GM18867 (cell line): ENCODE measurements around the gene DUSP19.
A peak's percentile ranks its signal among the peaks of the same experiment; 100 is the strongest.

Source experiments
- ATAC-seq: cut with Tn5 transposase; IDR thresholded peaks from one replicate; pipeline ENCODE4 v1.9.1; 2021; ENCODE audit warnings: mild to moderate bottlenecking, moderate library complexity; ENCODE audit not compliant: unreplicated experiment

DUSP19 gene

DNA sequence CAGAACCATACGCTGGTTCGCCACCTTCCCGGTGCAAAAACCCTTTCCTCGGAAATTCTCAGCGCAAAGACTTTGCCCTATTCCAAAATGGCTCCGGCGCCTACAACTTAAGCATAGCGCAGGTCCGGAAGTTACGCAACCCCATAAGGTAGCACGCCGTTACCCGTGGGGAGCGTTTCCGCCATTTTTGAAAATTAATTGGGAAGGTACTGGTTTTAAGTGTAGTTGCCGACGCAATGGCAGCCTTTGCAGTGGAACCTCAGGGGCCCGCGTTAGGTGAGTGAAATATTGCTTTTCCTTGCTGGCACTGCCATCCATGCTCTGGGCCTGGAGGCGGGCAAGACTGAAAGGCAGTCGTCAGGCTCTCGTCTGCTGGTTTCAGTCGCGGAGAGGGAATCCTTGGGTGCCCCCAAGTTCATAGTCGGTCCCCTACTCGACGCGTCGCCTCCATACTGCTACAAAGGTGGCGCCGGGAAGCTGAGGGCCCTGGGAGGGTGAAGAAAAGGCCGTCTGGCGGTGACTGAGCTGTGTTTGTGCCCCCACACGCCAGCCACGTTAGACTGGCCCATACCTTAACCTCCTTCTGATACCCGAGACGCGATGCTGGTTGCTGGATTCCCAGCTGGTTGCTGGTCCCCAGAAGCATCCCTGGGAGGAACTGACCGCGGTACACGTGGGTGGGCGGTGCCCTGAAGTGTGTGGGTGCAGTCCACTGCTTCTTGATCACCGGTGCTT, 45.8 kb downstream of the DUSP19 start, which contains the start of gene NUP35:
NUP35 (plus strand) TSS at position 222 of the 735 bp plus-strand sequence; CDS start at position 237, 15 bp downstream.
- peak; percentile 90 for ATAC-seq

- ATAC-seq, result no peak
These were observed 46.4 kb downstream of the DUSP19 start for GRCh38 chr2:183124957-183125255.

DNA sequence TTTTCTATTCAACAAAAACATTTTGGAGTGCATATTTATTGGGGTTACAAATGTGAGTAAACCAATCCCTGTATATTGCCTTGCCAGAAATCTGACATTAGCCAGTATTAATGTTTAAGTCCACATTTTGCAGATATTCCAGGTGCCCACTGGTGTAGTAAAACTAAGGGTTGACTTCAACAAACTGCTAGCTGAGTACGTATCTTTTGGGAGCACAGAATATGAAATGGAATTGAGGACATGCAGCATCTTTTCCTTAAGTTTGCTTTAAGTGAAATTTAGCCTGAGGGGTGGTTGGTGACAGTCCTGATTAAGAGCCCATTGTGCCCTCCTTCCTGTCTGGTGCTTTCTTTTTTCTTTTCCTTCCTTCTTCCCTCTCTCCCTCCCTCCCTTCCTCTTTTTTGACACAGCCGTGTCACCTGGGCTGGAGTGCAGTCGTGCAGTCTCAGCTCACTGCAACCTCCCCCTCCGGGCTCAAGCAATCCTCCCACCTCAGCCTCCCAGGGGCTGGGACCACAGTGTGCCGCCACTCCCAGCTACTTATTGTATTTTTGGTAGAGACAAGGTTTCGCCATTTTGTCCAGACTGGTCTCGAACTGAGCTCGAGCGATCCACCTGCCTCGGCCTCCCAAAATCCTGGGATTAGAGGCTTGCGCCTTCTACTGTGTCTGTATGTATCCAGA, 47.3 kb downstream of the DUSP19 start:
- no peak for ATAC-seq

DNA sequence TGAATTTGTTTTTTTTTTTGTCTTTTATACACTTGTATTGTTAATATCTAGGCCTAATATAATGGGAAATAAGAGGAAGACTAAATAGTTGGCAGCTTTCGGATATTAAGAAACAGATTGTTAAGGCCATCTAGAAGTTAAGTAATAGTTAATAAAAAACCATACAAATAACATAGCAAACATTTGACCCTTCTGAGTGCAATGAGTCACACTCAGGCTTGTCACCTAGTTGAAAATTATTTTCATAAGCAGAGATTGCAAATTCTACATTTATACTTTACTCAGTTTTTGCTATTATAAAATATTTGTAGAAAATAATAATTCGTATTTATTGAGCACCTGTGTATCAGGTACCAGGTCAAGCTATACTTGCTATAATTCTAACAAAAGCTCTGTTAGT, 48.1 kb downstream of the DUSP19 start:
- no peak for ATAC-seq

DNA sequence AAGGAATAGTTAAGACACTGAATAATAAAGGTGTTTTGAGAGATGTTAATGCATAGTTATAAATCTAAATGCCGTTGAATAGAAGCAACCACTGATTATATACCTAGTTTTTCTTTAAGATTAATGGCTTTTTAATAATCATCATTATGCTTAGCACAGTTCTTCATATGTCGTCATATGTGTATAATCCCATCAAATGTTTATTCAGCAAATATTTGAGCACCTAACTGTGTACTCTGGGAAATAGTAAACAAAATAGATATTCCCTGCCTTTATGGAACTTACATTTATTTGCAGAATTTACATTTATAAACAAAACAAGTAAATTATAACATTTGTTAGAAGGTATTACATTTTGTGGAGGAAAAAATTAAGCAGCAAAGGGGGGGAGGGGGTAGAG, 55.5 kb downstream of the DUSP19 start:
- no peak for ATAC-seq

DNA sequence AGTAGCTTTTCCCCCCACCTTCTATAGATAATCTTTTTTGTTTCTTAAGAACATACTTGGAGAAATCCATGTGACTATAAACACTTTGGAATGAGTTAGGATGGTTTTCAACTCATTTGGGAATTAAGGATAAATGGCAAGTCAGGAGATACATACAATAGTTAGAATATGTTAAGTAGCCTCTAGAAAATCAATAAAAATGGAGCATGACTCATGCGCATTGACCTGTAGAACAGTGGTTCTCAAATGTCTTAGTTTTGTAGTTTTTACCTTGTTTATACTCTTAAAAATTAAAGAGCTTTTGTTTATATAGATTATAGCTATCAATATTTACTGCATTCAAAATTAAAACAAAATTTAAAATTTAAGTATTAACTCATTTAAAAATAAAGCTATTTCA, 70.4 kb downstream of the DUSP19 start:
- no peak for ATAC-seq

GRCh38 chr2:183149489-183149888, 70.9 kb downstream of the DUSP19 start:
- ATAC-seq, result no peak
